Measurements from ENCODE around the gene ZNF48. TPM values are rescaled to one million over a fixed set of nuclear protein-coding genes. Genes with fewer than 3 reads are reported as not detected.

The ZNF48 gene
- total RNA-seq, 2 donors from 2014 or later = 11.9 to 12.2 TPM

DNA sequence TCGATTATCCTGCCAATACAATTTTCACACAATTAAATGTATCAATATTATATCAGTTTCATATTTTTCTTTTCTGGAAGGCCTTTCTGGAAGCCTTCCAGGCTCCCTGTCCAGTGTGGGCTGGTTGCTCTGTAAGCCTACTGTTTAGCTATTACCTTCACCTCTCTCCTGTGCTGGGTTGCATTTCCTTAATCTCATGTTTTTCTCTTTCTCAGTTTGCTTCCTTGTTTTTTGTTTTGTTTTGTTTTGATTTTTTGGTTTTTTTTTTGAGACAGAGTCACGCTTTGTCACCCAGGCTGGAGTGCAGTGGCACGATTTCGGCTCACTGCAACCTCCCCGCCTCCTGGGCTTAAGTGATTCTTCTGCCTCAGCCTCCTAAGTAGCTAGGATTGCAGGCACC, 43.6 kb downstream of the ZNF48 start:
- Histone ChIP-seq H3K36me3 (no peaks in the 10 kb centered on the region), H3K27ac (no peak overlapping the region), H3K9me3 (no peaks in the 10 kb centered on the region), H3K4me1 (replicated peaks) (no peaks in the 10 kb centered on the region), H3K27me3 (replicated peaks; ENCODE audit: insufficient read depth) (no peaks in the 10 kb centered on the region), H3K4me3 (no peak overlapping the region)
- intact Hi-C loops (cut with DNase I) = no loop called here
- DNase-seq (ENCODE audit: low spot score) = no peak
- 88% methylated on average over 5 of the region's 5 CpGs for WGBS
- TF ChIP-seq POLR2A (IDR thresholded peaks at IDR 0.05) (no peak), POLR2AphosphoS5 (IDR thresholded peaks at IDR 0.05) (no peak)
- TF ChIP-seq, protein P1, sequence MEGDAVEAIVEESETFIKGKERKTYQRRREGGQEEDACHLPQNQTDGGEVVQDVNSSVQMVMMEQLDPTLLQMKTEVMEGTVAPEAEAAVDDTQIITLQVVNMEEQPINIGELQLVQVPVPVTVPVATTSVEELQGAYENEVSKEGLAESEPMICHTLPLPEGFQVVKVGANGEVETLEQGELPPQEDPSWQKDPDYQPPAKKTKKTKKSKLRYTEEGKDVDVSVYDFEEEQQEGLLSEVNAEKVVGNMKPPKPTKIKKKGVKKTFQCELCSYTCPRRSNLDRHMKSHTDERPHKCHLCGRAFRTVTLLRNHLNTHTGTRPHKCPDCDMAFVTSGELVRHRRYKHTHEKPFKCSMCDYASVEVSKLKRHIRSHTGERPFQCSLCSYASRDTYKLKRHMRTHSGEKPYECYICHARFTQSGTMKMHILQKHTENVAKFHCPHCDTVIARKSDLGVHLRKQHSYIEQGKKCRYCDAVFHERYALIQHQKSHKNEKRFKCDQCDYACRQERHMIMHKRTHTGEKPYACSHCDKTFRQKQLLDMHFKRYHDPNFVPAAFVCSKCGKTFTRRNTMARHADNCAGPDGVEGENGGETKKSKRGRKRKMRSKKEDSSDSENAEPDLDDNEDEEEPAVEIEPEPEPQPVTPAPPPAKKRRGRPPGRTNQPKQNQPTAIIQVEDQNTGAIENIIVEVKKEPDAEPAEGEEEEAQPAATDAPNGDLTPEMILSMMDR (IDR thresholded peaks at IDR 0.05) = no peak

GRCh38 chr16:30439720-30440348, 44.6 kb downstream of the ZNF48 start:
- no peak for TF ChIP-seq POLR2A (IDR thresholded peaks at IDR 0.05)
- no peak for TF ChIP-seq POLR2AphosphoS5 (IDR thresholded peaks at IDR 0.05)
- TF ChIP-seq, protein P1 (IDR thresholded peaks at IDR 0.05) = no peak
- WGBS = 85% methylated on average over 6 of the region's 6 CpGs
- H3K4me3 ChIP-seq = no peak overlapping the region
- no peak overlapping the region for H3K27ac ChIP-seq
- H3K36me3 ChIP-seq = no peaks in the 10 kb centered on the region
- H3K9me3 ChIP-seq = no peaks in the 10 kb centered on the region
- H3K27me3 ChIP-seq (replicated peaks; ENCODE audit: insufficient read depth) = no peaks in the 10 kb centered on the region
- no peaks in the 10 kb centered on the region for H3K4me1 ChIP-seq (replicated peaks)
- no peak for DNase-seq (ENCODE audit: low spot score)
- intact Hi-C loops (cut with DNase I) = no loop called here

DNA sequence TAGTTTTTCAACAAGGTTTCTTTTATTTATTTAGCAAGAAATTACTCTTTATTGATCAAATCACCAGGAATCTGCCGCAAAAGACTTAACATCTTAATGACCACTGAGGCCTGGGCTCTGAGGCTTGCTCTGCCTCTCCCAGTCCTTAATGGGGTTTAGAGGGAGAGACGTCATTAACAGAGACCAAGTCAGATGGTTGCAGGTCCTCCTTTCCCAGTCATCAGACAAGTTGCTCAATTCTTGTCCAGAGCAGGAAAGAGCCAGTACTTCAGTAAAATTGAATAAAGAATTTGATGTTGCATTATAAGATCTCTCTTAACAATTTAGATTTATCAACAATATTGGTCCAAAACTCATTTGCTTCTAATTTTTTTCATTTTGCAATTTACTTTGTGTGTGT, 48.4 kb downstream of the ZNF48 start:
- intact Hi-C loops (cut with DNase I) = no loop called here
- no peak overlapping the region for H3K4me3 ChIP-seq
- WGBS = 80% methylated on average over 2 of the region's 2 CpGs

DNA sequence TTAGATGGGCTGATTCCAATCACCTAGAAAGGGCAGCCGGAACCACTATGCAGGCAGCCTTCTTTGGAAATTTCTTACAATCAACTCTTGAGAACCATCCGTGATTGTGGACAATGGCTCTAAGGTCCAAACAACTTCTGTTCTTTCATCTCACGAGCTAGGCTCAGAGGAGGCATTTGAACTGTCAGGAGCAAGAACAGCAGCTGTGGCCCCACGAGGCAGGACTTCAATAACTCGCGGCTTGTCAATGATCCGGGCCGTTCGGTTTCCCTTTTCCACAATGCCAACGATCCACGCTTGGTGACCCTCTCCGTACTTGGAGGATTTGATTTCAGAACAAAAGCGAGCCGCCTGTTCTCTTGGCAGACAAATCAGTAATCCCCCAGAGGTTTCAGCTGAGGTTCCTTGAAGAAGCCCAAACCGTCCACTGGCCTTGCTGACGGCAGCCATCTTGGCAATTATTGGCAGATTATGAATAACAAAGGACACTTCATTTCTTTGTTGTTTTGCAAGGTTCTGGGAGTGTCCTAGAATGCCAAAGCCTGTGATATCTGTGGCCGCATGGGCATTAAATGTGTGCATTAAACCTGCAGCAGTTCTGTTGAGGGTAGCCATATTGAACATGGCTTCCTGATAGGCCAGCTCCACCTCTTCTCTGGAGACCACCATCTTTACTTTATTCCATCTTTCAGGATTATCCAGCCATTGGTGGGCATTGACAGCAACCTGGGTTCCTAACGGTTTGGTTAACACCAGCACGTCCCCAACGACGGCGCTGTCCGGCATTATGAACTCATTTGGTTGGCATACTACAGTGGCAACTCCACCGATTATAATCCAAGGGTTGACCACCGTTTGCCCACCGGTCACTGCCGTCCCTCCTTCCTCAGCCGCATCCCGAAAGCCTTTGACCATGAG, 49.3 kb downstream of the ZNF48 start:
- Histone ChIP-seq H3K36me3 (no peaks in the 10 kb centered on the region), H3K4me3 (peak overlapping the region; percentile 83 to 99), H3K4me1 (replicated peaks) (no peaks in the 10 kb centered on the region), H3K27me3 (replicated peaks; ENCODE audit: insufficient read depth) (no peaks in the 10 kb centered on the region), H3K27ac (no peak overlapping the region), H3K9me3 (no peaks in the 10 kb centered on the region)
- intact Hi-C loops (cut with DNase I) = no loop called here
- TF ChIP-seq POLR2A (IDR thresholded peaks at IDR 0.05) (no peak), POLR2AphosphoS5 (IDR thresholded peaks at IDR 0.05) (no peak)
- TF ChIP-seq, protein P1 (IDR thresholded peaks at IDR 0.05) = no peak
- 92% methylated on average over 29 of the region's 29 CpGs for WGBS
- DNase-seq (ENCODE audit: low spot score) = no peak

More for the DNA sequence above, 48.4 kb downstream of the ZNF48 start:
- DNase-seq (ENCODE audit: low spot score) = no peak
- no peaks in the 10 kb centered on the region for H3K4me1 ChIP-seq (replicated peaks)
- H3K27me3 ChIP-seq (replicated peaks; ENCODE audit: insufficient read depth) = no peaks in the 10 kb centered on the region
- H3K36me3 ChIP-seq = no peaks in the 10 kb centered on the region
- H3K27ac ChIP-seq = no peak overlapping the region
- TF ChIP-seq POLR2A (IDR thresholded peaks at IDR 0.05) (no peak), POLR2AphosphoS5 (IDR thresholded peaks at IDR 0.05) (no peak)
- TF ChIP-seq, protein P1 (IDR thresholded peaks at IDR 0.05) = no peak
- no peaks in the 10 kb centered on the region for H3K9me3 ChIP-seq

All from prostate gland (tissue), 2 donors.